H1 (cell line): ENCODE results near the gene RAB33A. TPM values are rescaled to one million over a fixed set of nuclear protein-coding genes. Genes with fewer than 3 reads are reported as not detected.

Experiments used
- CTCF ChIA-PET: fragments of 300-600 bp; sonication (Branson Sonifier 250); formaldehyde crosslinking; loops from one replicate; lab custom pipeline; 2021; ENCODE audit not compliant: partially characterized antibody; lab: Charles Lee
- POLR2A ChIA-PET: fragments of 300-600 bp; sonication (Branson Sonifier 250); formaldehyde crosslinking; loops from one replicate; lab custom pipeline; 2021; ENCODE audit warnings: inconsistent platforms; ENCODE audit not compliant: partially characterized antibody; lab: Charles Lee
- DNase-seq, 2 experiments: peaks; one replicate each; pipeline versions ENCODE4 v3.0.0 to v3.0.0-alpha.2; 2010 to 2022; ENCODE audit warnings: low spot score in 2 of 2, low read depth in 1 of 2, mixed read lengths in 1 of 2
- FAIRE-seq: peaks from 2 replicates; lab custom pipeline; 2011; peaks lifted over from hg19 to GRCh38; lab: Jason Lieb, UNC
- H2AFZ ChIP-seq: 2 replicates; pipeline ENCODE4 v1.8.1; 2012; ENCODE audit warnings: low read length, inconsistent platforms
- H2AK5ac ChIP-seq: 2 replicates; pipeline ENCODE4 v1.6.1; 2013; ENCODE audit warnings: low read depth, low read length
- H2BK120ac ChIP-seq: replicated peaks from 2 replicates; pipeline ENCODE3; 2013; ENCODE audit warnings: low read depth, low read length, inconsistent platforms
- H2BK12ac ChIP-seq: 2 replicates; pipeline ENCODE4 v1.6.1; 2013; ENCODE audit warnings: low read depth, low read length
- H2BK15ac ChIP-seq: 2 replicates; pipeline ENCODE4 v1.6.1; 2013; ENCODE audit warnings: low read length
- H2BK20ac ChIP-seq: 2 replicates; pipeline ENCODE4 v1.6.1; 2013; ENCODE audit warnings: low read length
- H2BK5ac ChIP-seq: 2 replicates; pipeline ENCODE4 v1.6.1; 2013; ENCODE audit warnings: low read depth, low read length
- H3K14ac ChIP-seq: 2 replicates; pipeline ENCODE4 v1.6.1; 2013; ENCODE audit warnings: inconsistent platforms; ENCODE audit not compliant: insufficient read length
- H3K18ac ChIP-seq: 2 replicates; pipeline ENCODE4 v1.6.1; 2013; ENCODE audit warnings: low read length; ENCODE audit errors: extremely low read depth
- H3K23ac ChIP-seq: 2 replicates; pipeline ENCODE4 v1.6.1; 2013; ENCODE audit warnings: inconsistent platforms; ENCODE audit not compliant: insufficient read length
- H3K23me2 ChIP-seq: 2 replicates; pipeline ENCODE4 v1.6.1; 2013; ENCODE audit warnings: low read depth, low read length
- H3K27ac ChIP-seq: 2 replicates; pipeline ENCODE4 v1.6.1; 2011; ENCODE audit warnings: low read depth, low read length, inconsistent platforms
- H3K27me3 ChIP-seq, 4 experiments: replicated peaks in 1 of 4; 1 replicate in 1 of 4; 2 replicates in 3 of 4; pipeline versions ENCODE4 v1.6.1 to v1.8.1; 2011 to 2013; ENCODE audit warnings: low read length in 3 of 4, mild to moderate bottlenecking in 3 of 4, inconsistent platforms in 2 of 4, mixed read lengths in 2 of 4, moderate library complexity in 1 of 4; ENCODE audit not compliant: control insufficient read depth in 3 of 4, insufficient read depth in 3 of 4; ENCODE audit errors: extremely low read depth in 1 of 4
- H3K36me3 ChIP-seq, 4 experiments: 2 replicates each; pipeline versions ENCODE4 v1.6.1 to v1.8.1; 2011 to 2013; ENCODE audit warnings: mild to moderate bottlenecking in 4 of 4, low read length in 3 of 4, moderate library complexity in 2 of 4, control low read depth in 1 of 4, inconsistent platforms in 1 of 4; ENCODE audit not compliant: insufficient read depth in 4 of 4, control insufficient read depth in 2 of 4
- H3K4ac ChIP-seq: replicated peaks from 2 replicates; pipeline ENCODE3; 2013; ENCODE audit warnings: low read length, low read depth, mixed read lengths, inconsistent platforms; ENCODE audit not compliant: insufficient read length
- H3K4me1 ChIP-seq, 4 experiments: replicated peaks in 1 of 4; 1 replicate in 1 of 4; 2 replicates in 3 of 4; pipeline versions ENCODE4 v1.6.1 to v1.8.1; 2011 to 2013; ENCODE audit warnings: low read length in 3 of 4, inconsistent platforms in 2 of 4, mixed read lengths in 1 of 4; ENCODE audit not compliant: insufficient read depth in 4 of 4, control insufficient read depth in 3 of 4
- H3K4me2 ChIP-seq, 2 experiments: 2 replicates each; pipeline versions ENCODE4 v1.6.1 to v1.8.1; 2011 to 2013; ENCODE audit warnings: low read depth in 2 of 2, low read length in 2 of 2, control low read depth in 1 of 2, inconsistent platforms in 1 of 2, mild to moderate bottlenecking in 1 of 2; ENCODE audit not compliant: insufficient read depth in 1 of 2
- H3K4me3 ChIP-seq, 4 experiments: fragments of 200-600, 300-600 bp in 1 of 4; sonication (generic), shearing (Covaris generic), sonication (Bioruptor Twin) in 1 of 4; 2 replicates each; pipeline versions ENCODE4 v1.5.1 to v1.8.1; 2011 to 2016; ENCODE audit warnings: low read length in 4 of 4, low read depth in 3 of 4, control low read depth in 2 of 4, inconsistent platforms in 2 of 4, mild to moderate bottlenecking in 2 of 4, mixed read lengths in 1 of 4, moderate library complexity in 1 of 4; ENCODE audit not compliant: insufficient read depth in 2 of 4; ENCODE audit errors: extremely low read depth in 1 of 4
- H3K56ac ChIP-seq: replicated peaks from 2 replicates; pipeline ENCODE3; 2013; ENCODE audit warnings: low read depth, mild to moderate bottlenecking, mixed read lengths, low read length, inconsistent platforms; ENCODE audit not compliant: insufficient read length
- H3K79me1 ChIP-seq: 2 replicates; pipeline ENCODE4 v1.6.1; 2013; ENCODE audit warnings: low read depth, low read length, control low read depth
- H3K79me2 ChIP-seq, 2 experiments: 2 replicates each; pipeline versions ENCODE4 v1.6.1 to v1.8.1; 2012 to 2013; ENCODE audit warnings: low read length in 2 of 2, mild to moderate bottlenecking in 2 of 2, inconsistent platforms in 1 of 2; ENCODE audit not compliant: insufficient read depth in 2 of 2, control insufficient read depth in 1 of 2
- H3K9ac ChIP-seq, 4 experiments: replicated peaks in 1 of 4; 1 replicate in 1 of 4; 2 replicates in 3 of 4; pipeline versions ENCODE4 v1.6.1 to v1.8.1; 2011 to 2013; ENCODE audit warnings: low read depth in 3 of 4, low read length in 3 of 4, control low read depth in 2 of 4, mild to moderate bottlenecking in 2 of 4, moderate library complexity in 2 of 4, inconsistent platforms in 1 of 4; ENCODE audit errors: extremely low read depth in 1 of 4
- H3K9me3 ChIP-seq, 2 experiments: 2 replicates each; pipeline versions ENCODE4 v1.6.1 to v1.8.1; 2012 to 2013; ENCODE audit warnings: mild to moderate bottlenecking in 2 of 2, moderate library complexity in 2 of 2, control low read depth in 1 of 2, inconsistent platforms in 1 of 2, low read depth in 1 of 2, low read length in 1 of 2, mixed read lengths in 1 of 2; ENCODE audit not compliant: insufficient read depth in 2 of 2
- H4K20me1 ChIP-seq, 2 experiments: replicated peaks in 1 of 2; 2 replicates each; pipeline versions ENCODE3 to v1.8.1; 2011 to 2013; ENCODE audit warnings: inconsistent platforms in 2 of 2, low read length in 2 of 2, mild to moderate bottlenecking in 1 of 2; ENCODE audit not compliant: insufficient read depth in 2 of 2, control insufficient read depth in 1 of 2
- H4K5ac ChIP-seq: 2 replicates; pipeline ENCODE4 v1.6.1; 2013; ENCODE audit warnings: low read length, low read depth, mixed read lengths, inconsistent platforms; ENCODE audit not compliant: insufficient read length
- H4K8ac ChIP-seq: 2 replicates; pipeline ENCODE4 v1.8.0; 2013; ENCODE audit warnings: mild to moderate bottlenecking, moderate library complexity, low read length, inconsistent platforms; ENCODE audit not compliant: insufficient read depth; ENCODE audit errors: extremely low read depth
- H4K91ac ChIP-seq: replicated peaks from 2 replicates; pipeline ENCODE3; 2013; ENCODE audit warnings: low read length, mixed read lengths, inconsistent platforms; ENCODE audit not compliant: insufficient read length
- BRCA1 ChIP-seq: IDR thresholded peaks from 2 replicates; pipeline ENCODE4 v1.6.1; 2012; ENCODE audit warnings: low read depth, low read length, improper control_type of control experiment
- CBX5 ChIP-seq: fragments of 300-800, 300-1000 bp; sonication (generic); IDR thresholded peaks from 2 replicates; pipeline ENCODE4 v1.7.1; 2016; ENCODE audit warnings: antibody characterized with exemption, low read length, low read depth
- CHD1 ChIP-seq: IDR thresholded peaks from 2 replicates; pipeline ENCODE4 v1.6.1; 2012; ENCODE audit warnings: low read depth, low read length, improper control_type of control experiment
- EP300 ChIP-seq, 2 experiments: IDR thresholded peaks; 1 replicate in 1 of 2; 2 replicates in 1 of 2; pipeline ENCODE4 v1.6.1; 2011 to 2012; ENCODE audit warnings: low read depth in 2 of 2, low read length in 2 of 2, mild to moderate bottlenecking in 2 of 2, borderline replicate concordance in 1 of 2, inconsistent platforms in 1 of 2, moderate library complexity in 1 of 2
- EZH2 ChIP-seq: fragments of 200-600 bp; sonication (generic); IDR thresholded peaks from 2 replicates; pipeline ENCODE4 v1.7.1; 2012; ENCODE audit warnings: low read depth, mild to moderate bottlenecking, moderate library complexity, low read length, inconsistent platforms; ENCODE audit not compliant: severe bottlenecking
- GTF2F1 ChIP-seq: IDR thresholded peaks from 2 replicates; pipeline ENCODE4 v1.6.1; 2012; ENCODE audit warnings: low read depth, low read length, improper control_type of control experiment, borderline replicate concordance
- KDM1A ChIP-seq: fragments of 200-600, 300-600 bp; sonication (generic); IDR thresholded peaks from 2 replicates; pipeline ENCODE4 v1.7.1; 2016; ENCODE audit warnings: mild to moderate bottlenecking, low read length, borderline replicate concordance
- SIN3A ChIP-seq, 2 experiments: IDR thresholded peaks in 1 of 2; conservative IDR thresholded peaks in 1 of 2; 2 replicates each; pipeline ENCODE4 v1.6.1; 2011 to 2012; ENCODE audit warnings: low read length in 2 of 2, improper control_type of control experiment in 1 of 2, low read depth in 1 of 2, mild to moderate bottlenecking in 1 of 2
- SP2 ChIP-seq: IDR thresholded peaks from 2 replicates; pipeline ENCODE4 v1.6.1; 2012; ENCODE audit warnings: mild to moderate bottlenecking, low read length, inconsistent platforms
- SP4 ChIP-seq: IDR thresholded peaks from 2 replicates; pipeline ENCODE4 v1.6.1; 2012; ENCODE audit warnings: low read length, inconsistent platforms
- TBP ChIP-seq: IDR thresholded peaks from 2 replicates; pipeline ENCODE4 v1.6.1; 2011; ENCODE audit warnings: low read depth, low read length, improper control_type of control experiment
- WGBS, 2 experiments: shearing (Covaris generic) in 1 of 2; methylation state at CpG; one replicate each; pipeline versions ENCODE4 v1.1.6 to v1.1.7; 2013 to 2015; ENCODE audit warnings: low lambda C conversion rate in 2 of 2, mixed read lengths in 2 of 2, inconsistent platforms in 1 of 2, low coverage in 1 of 2, missing lambda C conversion rate in 1 of 2; ENCODE audit not compliant: insufficient replicate concordance in 2 of 2, insufficient coverage in 1 of 2, insufficient read length in 1 of 2; ENCODE audit errors: extremely low coverage in 1 of 2, missing lambda C conversion rate in 1 of 2; 5-methylcytosine and 5-hydroxymethylcytosine counted together
- polyA plus RNA-seq, 7 experiments: library from polyadenylated mRNA; depleted of rRNA in 3 of 7; stranded (reverse) in 5 of 7; unstranded in 2 of 7; fragments of >200 nt in 5 of 7; fragments of 200-250 nt in 2 of 7; gene quantifications; 1 replicate in 5 of 7; 2 replicates in 1 of 7; 4 replicates in 1 of 7; pipeline versions ENCODE4 v1.2.1 to v1.2.3, GENCODE V29; 2011 to 2013; ENCODE audit warnings: missing spikeins in 2 of 7, mixed read lengths in 2 of 7
- total RNA-seq: library from RNA; stranded (reverse); fragmentation: NEBNext Ultra II Directional; extraction: Animal tissue kit (Norgen Biotek cat#: 25700); gene quantifications from 2 replicates; pipeline ENCODE4 v1.2.1, GENCODE V29; 2021
- TF ChIP-seq, protein P1 (sequence below): IDR thresholded peaks from 2 replicates; pipeline ENCODE4 v1.6.1; 2012; ENCODE audit warnings: inconsistent platforms
- TF ChIP-seq, protein P2 (sequence below): IDR thresholded peaks from 2 replicates; pipeline ENCODE4 v1.6.1; 2012; ENCODE audit warnings: low read length, inconsistent platforms

RAB33A gene
- total and polyA plus RNA-seq, 2 of the 8 experiments (the other 6 are each of a cell fraction or from before 2014, with no cell fraction given): 2.8 to 4.6 TPM

DNA sequence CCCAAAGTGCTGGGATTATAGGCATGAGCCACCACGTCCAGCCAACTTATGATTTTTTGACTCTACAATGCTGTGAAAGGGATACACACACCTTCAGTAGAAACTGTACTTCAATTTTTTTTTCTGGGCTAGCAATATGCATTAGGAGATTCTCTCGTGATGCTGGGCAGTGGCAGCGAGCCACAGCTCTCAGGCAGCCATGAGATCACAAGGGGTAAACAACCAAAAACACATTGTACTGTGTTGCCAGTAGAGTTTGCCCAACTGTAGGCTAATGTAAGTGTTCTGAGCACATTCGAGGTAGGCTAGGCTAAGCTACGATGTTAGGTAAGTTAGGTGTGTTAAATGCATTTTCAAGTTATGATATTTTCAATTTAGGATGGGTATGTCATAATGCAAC lies 25.7 kb downstream of the RAB33A start:
- Histone ChIP-seq H4K8ac (no peak overlapping the region), H3K23me2 (no peaks in the 10 kb centered on the region), H4K91ac (no peak overlapping the region), H3K4me2 (no peak overlapping the region), H3K27me3 (no peaks in the 10 kb centered on the region), H3K14ac (no peak overlapping the region), H3K27ac (no peak overlapping the region), H3K79me2 (no peaks in the 10 kb centered on the region), H3K56ac (no peak overlapping the region), H2BK12ac (no peak overlapping the region), H4K20me1 (no peaks in the 10 kb centered on the region), H2AFZ (no peak overlapping the region), H3K23ac (no peak overlapping the region), H4K5ac (no peak overlapping the region), H2BK5ac (no peak overlapping the region), H3K4me1 (no peaks in the 10 kb centered on the region), H2AK5ac (no peak overlapping the region), H2BK120ac (no peak overlapping the region), H3K4me3 (no peak overlapping the region), H3K9me3 (no peaks in the 10 kb centered on the region), H2BK15ac (no peak overlapping the region), H3K18ac (no peak overlapping the region), H3K4ac (no peak overlapping the region), H3K9ac (no peak overlapping the region), H2BK20ac (no peak overlapping the region), H3K36me3 (no peaks in the 10 kb centered on the region; a peak in 1 of 8 replicates), H3K79me1 (no peaks in the 10 kb centered on the region)
- POLR2A ChIA-PET: no interaction called here
- 88% methylated on average over 4 of the region's 5 CpGs; no CpG with 5 or more reads in 1 of the 2 experiments for WGBS, 2 experiments
- DNase-seq: no peak
- no peak for FAIRE-seq
- CTCF ChIA-PET: interaction anchor here (0.7 kb wide), 1 partner anchor 113 kb away, joined by 3 read pairs; no protein-coding TSS in a partner anchor
- TF ChIP-seq, protein P1, sequence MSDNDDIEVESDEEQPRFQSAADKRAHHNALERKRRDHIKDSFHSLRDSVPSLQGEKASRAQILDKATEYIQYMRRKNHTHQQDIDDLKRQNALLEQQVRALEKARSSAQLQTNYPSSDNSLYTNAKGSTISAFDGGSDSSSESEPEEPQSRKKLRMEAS: no peak
- TF ChIP-seq CHD1 (no peak), GTF2F1 (no peak), TBP (no peak), EZH2 (no peak), SP2 (no peak), CBX5 (no peak), KDM1A (no peak), SIN3A (conservative IDR thresholded peaks at IDR 0.05 in 1 of 2, IDR thresholded peaks at IDR 0.05 in 1 of 2; ENCODE audit: low read depth in 1 of 2, low read length in 2 of 2) (no peak), EP300 (IDR thresholded peaks at IDR 0.05; ENCODE audit: borderline replicate concordance in 1 of 2, low read depth in 2 of 2, low read length in 2 of 2) (no peak), SP4 (no peak), BRCA1 (no peak)
- TF ChIP-seq, protein P2, sequence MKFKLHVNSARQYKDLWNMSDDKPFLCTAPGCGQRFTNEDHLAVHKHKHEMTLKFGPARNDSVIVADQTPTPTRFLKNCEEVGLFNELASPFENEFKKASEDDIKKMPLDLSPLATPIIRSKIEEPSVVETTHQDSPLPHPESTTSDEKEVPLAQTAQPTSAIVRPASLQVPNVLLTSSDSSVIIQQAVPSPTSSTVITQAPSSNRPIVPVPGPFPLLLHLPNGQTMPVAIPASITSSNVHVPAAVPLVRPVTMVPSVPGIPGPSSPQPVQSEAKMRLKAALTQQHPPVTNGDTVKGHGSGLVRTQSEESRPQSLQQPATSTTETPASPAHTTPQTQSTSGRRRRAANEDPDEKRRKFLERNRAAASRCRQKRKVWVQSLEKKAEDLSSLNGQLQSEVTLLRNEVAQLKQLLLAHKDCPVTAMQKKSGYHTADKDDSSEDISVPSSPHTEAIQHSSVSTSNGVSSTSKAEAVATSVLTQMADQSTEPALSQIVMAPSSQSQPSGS: no peak
